Gastrocnemius medialis (tissue), 4 donors: Measurements from ENCODE around the gene OR1D5. TPM values are rescaled to one million over a fixed set of nuclear protein-coding genes. Genes with fewer than 3 reads are reported as not detected.

Experiments
- ATAC-seq, 2 donors: fragments of 150-250 bp; one replicate each; pipeline ENCODE4 v1.9.1; 2016
- DNase-seq, 2 donors: peaks; one replicate each; pipeline ENCODE4 v3.0.0-alpha.2; 2019
- H3K27ac ChIP-seq, 4 donors: fragments of 200-600 bp; sonication (generic); 1 replicate in 1 of 4; 2 replicates in 3 of 4; pipeline ENCODE4 v1.5.1; 2016 to 2018; ENCODE audit warnings: mild to moderate bottlenecking in 2 of 4, moderate library complexity in 1 of 4
- H3K27me3 ChIP-seq, 3 donors: fragments of 200-600 bp; sonication (generic) in 2 of 3; 1 replicate in 1 of 3; 2 replicates in 2 of 3; pipeline versions ENCODE4 v1.5.1 to v1.6.0; 2016 to 2019; ENCODE audit warnings: mild to moderate bottlenecking in 1 of 3, moderate library complexity in 1 of 3
- H3K36me3 ChIP-seq, 2 donors: fragments of 200-600 bp; sonication (generic) in 1 of 2; one replicate each; pipeline ENCODE4 v1.5.1; 2017 to 2018
- H3K4me1 ChIP-seq, 2 donors: fragments of 200-600 bp; sonication (generic) in 1 of 2; one replicate each; pipeline ENCODE4 v1.5.1; 2016 to 2017; ENCODE audit warnings: mild to moderate bottlenecking in 2 of 2
- H3K4me3 ChIP-seq, 4 donors: fragments of 200-600 bp; sonication (generic) in 3 of 4; 1 replicate in 1 of 4; 2 replicates in 3 of 4; pipeline ENCODE4 v1.5.1; 2016 to 2019; ENCODE audit warnings: mild to moderate bottlenecking in 2 of 4
- H3K9me3 ChIP-seq, 3 donors: fragments of 200-600 bp; sonication (generic) in 2 of 3; 1 replicate in 1 of 3; 2 replicates in 2 of 3; pipeline ENCODE4 v1.5.1; 2016 to 2019
- POLR2A ChIP-seq, 2 donors: fragments of 450-650 bp; IDR thresholded peaks; one replicate each; pipeline ENCODE4 v1.6.1; 2017; ENCODE audit warnings: antibody characterized with exemption in 2 of 2, mild to moderate bottlenecking in 2 of 2, moderate library complexity in 2 of 2
- in situ Hi-C, 4 donors: fragments of 200-750 bp; cut with MboI; loops; one replicate each; pipeline versions ENCODE4 v1.15.0 to v1.8.0; 2017; ENCODE audit warnings: low sequenced_read_pairs in 4 of 4
- intact Hi-C: fragments of 100-400 bp; cut with DNase I; formaldehyde crosslinking; loops from one replicate; pipeline ENCODE4 v1.15.1; 2023; ENCODE audit warnings: low total_unique reads
- total RNA-seq, 4 donors: library from RNA; depleted of rRNA; stranded (reverse); fragments of >200 nt; gene quantifications; one replicate each; pipeline versions ENCODE4 v1.1.0 to v1.2.3, GENCODE V29; 2016
- TF ChIP-seq, protein P1 (sequence below), 5 experiments: fragments of 450-650 bp in 3 of 5; fragments of 200-600 bp in 2 of 5; sonication (generic) in 2 of 5; IDR thresholded peaks in 4 of 5; conservative IDR thresholded peaks in 1 of 5; 1 replicate in 4 of 5; 2 replicates in 1 of 5; pipeline ENCODE4 v1.5.1; 2016 to 2019; ENCODE audit warnings: antibody characterized with exemption in 5 of 5, mild to moderate bottlenecking in 3 of 5, moderate library complexity in 3 of 5

The OR1D5 gene
- total RNA-seq, 4 donors from 2014 or later, result not detected

DNA sequence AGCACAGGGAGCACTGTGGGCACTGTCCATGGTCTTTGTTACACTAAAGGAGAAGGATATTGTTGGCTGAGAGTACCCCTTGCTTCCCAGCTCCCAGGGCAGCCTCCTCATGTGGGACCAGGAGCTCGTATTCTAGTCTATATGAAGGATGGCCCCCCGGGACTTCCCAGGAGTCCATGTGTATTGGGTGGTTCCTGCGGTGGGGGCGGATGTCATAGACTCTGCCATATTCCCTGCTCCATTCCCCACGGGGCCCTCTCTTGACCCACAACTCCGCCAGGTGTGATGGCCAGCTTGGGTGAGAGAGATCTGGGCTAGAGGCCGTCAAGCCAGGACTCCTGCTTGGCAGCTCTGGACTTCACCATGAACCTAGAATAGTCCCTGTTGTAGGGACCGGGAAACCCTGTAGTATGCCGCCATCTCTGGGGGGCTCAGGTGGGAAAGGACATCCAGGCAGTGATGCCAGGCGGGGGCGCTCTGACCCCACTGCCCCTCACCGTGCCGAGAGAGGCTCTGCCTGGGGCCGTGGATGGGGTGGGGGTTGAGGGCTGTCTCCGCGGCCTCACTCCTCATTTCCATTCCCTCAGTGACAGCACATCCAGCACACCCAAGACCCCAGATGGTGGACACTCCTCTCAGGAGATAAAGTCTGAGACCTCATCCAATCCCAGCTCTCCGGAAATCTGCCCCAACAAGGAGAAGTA, 37.8 kb downstream of the OR1D5 start:
- in situ Hi-C loops (no loop called here), intact Hi-C loops (no loop called here)
- Histone ChIP-seq H3K9me3 (peaks cover 0 to 8% (median 0%) of the 10 kb centered on the region in 3 donors), H3K27me3 (no peaks in the 10 kb centered on the region), H3K36me3 (no peaks in the 10 kb centered on the region), H3K27ac (no peak overlapping the region), H3K4me3 (no peak overlapping the region), H3K4me1 (peaks cover 0 to under 1% of the 10 kb centered on the region in 2 donors)
- no peak for DNase-seq
- ATAC-seq, result no peak
- TF ChIP-seq POLR2A (IDR thresholded peaks at IDR 0.05), result no peak
- TF ChIP-seq, protein P1, sequence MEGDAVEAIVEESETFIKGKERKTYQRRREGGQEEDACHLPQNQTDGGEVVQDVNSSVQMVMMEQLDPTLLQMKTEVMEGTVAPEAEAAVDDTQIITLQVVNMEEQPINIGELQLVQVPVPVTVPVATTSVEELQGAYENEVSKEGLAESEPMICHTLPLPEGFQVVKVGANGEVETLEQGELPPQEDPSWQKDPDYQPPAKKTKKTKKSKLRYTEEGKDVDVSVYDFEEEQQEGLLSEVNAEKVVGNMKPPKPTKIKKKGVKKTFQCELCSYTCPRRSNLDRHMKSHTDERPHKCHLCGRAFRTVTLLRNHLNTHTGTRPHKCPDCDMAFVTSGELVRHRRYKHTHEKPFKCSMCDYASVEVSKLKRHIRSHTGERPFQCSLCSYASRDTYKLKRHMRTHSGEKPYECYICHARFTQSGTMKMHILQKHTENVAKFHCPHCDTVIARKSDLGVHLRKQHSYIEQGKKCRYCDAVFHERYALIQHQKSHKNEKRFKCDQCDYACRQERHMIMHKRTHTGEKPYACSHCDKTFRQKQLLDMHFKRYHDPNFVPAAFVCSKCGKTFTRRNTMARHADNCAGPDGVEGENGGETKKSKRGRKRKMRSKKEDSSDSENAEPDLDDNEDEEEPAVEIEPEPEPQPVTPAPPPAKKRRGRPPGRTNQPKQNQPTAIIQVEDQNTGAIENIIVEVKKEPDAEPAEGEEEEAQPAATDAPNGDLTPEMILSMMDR (IDR thresholded peaks at IDR 0.05 in 4 of 5, conservative IDR thresholded peaks at IDR 0.05 in 1 of 5), result no peak

DNA sequence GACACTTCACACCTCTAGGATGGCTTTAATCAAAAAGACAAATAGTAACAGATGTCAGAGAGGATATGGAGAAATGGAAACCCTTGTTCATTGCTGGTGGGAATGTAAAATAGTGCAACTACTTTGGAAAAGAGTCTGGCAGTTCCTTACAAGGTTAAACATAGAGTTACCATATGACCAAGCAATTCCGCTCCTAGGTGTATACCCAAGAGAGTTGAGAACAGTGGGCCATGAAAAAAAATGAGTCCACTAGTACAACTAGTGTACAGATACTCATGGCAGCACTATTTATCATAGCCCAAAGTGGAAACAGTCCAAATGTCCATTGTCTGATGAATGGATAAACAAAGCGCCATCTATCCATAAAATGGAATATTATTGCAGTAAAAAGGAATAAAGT, 39.1 kb downstream of the OR1D5 start:
- TF ChIP-seq, protein P1 (IDR thresholded peaks at IDR 0.05 in 4 of 5, conservative IDR thresholded peaks at IDR 0.05 in 1 of 5), result no peak
- no peak for TF ChIP-seq POLR2A (IDR thresholded peaks at IDR 0.05)
- intact Hi-C loops, result no loop called here
- DNase-seq (no peak), ATAC-seq (no peak)
- peaks cover 0 to 8% (median 0%) of the 10 kb centered on the region in 3 donors for H3K9me3 ChIP-seq
- no peak overlapping the region for H3K27ac ChIP-seq
- no peak overlapping the region for H3K4me3 ChIP-seq
- H3K4me1 ChIP-seq, result no peaks in the 10 kb centered on the region
- no peaks in the 10 kb centered on the region for H3K36me3 ChIP-seq
- in situ Hi-C loops, result no loop called here
- H3K27me3 ChIP-seq, result no peaks in the 10 kb centered on the region

DNA sequence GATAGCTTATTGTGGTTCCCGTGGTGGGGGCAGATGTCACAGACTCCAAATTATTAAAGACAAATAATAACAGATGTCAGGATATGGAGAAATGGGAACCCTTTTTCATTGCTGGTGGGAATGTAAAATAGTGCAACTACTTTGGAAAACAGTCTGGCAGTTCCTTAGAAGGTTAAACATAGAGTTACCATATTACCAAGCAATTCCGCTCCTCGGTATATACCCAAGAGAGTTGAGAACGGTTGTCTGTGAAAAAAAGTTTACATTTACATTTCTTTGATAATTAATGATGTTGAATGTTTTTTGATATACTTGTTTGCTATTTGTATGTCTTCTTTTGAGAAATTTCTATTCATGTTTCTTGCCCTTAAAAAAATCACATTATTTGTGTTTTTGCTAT, 41.2 kb downstream of the OR1D5 start:
- DNase-seq (no peak), ATAC-seq (no peak)
- in situ Hi-C loops (no loop called here), intact Hi-C loops (no loop called here)
- H3K27ac ChIP-seq, result no peak overlapping the region
- TF ChIP-seq, protein P1 (IDR thresholded peaks at IDR 0.05 in 4 of 5, conservative IDR thresholded peaks at IDR 0.05 in 1 of 5), result no peak
- no peak for TF ChIP-seq POLR2A (IDR thresholded peaks at IDR 0.05)
- H3K4me3 ChIP-seq, result no peak overlapping the region
- no peaks in the 10 kb centered on the region for H3K36me3 ChIP-seq
- peaks cover 0 to 8% (median 0%) of the 10 kb centered on the region in 3 donors for H3K9me3 ChIP-seq
- H3K4me1 ChIP-seq, result no peaks in the 10 kb centered on the region
- H3K27me3 ChIP-seq, result no peaks in the 10 kb centered on the region

DNA sequence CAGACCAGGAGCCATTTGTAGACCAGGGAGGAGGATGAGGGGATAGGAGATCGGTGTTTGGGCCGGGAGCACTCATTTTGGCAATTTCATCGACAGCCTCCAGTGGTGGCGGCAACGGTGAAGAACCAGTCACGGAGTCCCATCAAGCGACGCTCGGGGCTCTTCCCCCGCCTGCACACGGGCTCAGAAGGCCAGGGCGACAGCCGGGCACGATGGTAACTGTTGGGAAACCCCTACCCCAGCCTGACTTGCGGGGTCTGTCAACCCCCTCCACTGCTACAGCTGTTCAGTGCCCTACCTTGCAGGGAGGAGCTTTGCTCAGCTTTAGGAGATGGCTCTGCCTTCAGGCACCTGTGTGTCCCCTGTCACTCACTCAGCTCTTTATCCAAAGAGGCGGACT, 43.0 kb downstream of the OR1D5 start:
- no peak overlapping the region for H3K27ac ChIP-seq
- no peaks in the 10 kb centered on the region for H3K27me3 ChIP-seq
- DNase-seq, result no peak
- H3K36me3 ChIP-seq, result no peaks in the 10 kb centered on the region
- no peak for TF ChIP-seq POLR2A (IDR thresholded peaks at IDR 0.05)
- TF ChIP-seq, protein P1 (IDR thresholded peaks at IDR 0.05 in 4 of 5, conservative IDR thresholded peaks at IDR 0.05 in 1 of 5), result no peak
- in situ Hi-C loops, result no loop called here
- no peak for ATAC-seq
- no peak overlapping the region for H3K4me3 ChIP-seq
- H3K9me3 ChIP-seq, result peaks cover 0 to 8% (median 0%) of the 10 kb centered on the region in 3 donors
- no peaks in the 10 kb centered on the region for H3K4me1 ChIP-seq
- intact Hi-C loops, result no loop called here
